Suprapubic skin (tissue), 4 donors: ENCODE results near the gene SORCS2.

Source experiments
- EP300 ChIP-seq: sonication (generic); formaldehyde crosslinking; IDR thresholded peaks from one replicate; pipeline ENCODE4 v1.6.1; 2017; ENCODE audit warnings: antibody characterized with exemption
- POLR2A ChIP-seq, 2 donors: fragments of 450-650 bp; IDR thresholded peaks; one replicate each; pipeline ENCODE4 v1.6.1; 2017; ENCODE audit warnings: antibody characterized with exemption in 2 of 2, mild to moderate bottlenecking in 2 of 2, moderate library complexity in 2 of 2
- POLR2AphosphoS5 ChIP-seq, 3 donors: sonication (generic); formaldehyde crosslinking; IDR thresholded peaks; one replicate each; pipeline ENCODE4 v1.6.1; 2017; ENCODE audit warnings: antibody characterized with exemption in 3 of 3
- TF ChIP-seq, protein P1 (sequence below), 2 donors: fragments of 200-600 bp in 1 of 2; fragments of 450-650 bp in 1 of 2; sonication (generic) in 1 of 2; IDR thresholded peaks; one replicate each; pipeline ENCODE4 v1.5.1; 2016 to 2019; ENCODE audit warnings: antibody characterized with exemption in 2 of 2, mild to moderate bottlenecking in 1 of 2, moderate library complexity in 1 of 2

DNA sequence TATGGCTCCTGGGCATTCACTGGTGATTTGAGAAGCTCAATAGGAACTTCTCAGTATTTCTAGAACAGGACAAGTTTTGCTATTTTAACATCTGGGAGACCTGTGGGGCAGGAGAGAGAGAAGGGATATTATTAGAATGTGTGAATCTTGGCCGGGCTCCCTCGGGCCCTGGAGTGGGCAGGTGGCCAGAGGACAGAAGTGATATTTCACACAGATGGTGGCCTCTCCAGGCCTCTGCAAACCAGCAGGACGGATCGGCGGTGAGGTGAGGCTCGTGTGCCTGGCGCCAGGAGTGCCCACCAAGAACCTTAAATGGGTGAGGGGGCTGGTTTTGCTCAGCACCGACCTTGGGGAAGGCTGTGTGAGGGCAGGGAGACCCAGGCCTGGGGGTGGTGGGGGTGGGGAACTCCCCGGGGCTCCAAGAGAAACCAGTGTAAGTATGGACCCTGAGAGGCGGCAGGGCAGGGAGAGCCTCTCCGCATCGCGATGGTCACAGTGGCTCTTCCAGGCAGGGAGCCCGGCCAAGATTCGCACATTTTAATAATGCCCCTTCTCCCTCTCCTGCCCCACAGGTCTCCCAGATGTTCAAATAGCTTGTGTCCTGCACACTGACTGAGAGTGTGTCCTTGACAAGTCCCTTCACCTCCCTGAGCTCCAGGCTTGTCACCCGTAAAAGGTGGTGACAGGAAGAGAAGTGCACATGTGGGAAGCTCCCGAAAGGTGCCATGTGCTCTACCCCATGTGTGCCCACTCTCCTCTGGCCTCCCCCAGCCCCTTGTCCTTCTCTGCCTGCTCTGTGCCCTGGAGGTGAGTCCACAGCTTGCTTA lies 64.9 kb downstream of the SORCS2 start:
- TF ChIP-seq, protein P1, sequence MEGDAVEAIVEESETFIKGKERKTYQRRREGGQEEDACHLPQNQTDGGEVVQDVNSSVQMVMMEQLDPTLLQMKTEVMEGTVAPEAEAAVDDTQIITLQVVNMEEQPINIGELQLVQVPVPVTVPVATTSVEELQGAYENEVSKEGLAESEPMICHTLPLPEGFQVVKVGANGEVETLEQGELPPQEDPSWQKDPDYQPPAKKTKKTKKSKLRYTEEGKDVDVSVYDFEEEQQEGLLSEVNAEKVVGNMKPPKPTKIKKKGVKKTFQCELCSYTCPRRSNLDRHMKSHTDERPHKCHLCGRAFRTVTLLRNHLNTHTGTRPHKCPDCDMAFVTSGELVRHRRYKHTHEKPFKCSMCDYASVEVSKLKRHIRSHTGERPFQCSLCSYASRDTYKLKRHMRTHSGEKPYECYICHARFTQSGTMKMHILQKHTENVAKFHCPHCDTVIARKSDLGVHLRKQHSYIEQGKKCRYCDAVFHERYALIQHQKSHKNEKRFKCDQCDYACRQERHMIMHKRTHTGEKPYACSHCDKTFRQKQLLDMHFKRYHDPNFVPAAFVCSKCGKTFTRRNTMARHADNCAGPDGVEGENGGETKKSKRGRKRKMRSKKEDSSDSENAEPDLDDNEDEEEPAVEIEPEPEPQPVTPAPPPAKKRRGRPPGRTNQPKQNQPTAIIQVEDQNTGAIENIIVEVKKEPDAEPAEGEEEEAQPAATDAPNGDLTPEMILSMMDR (IDR thresholded peaks at IDR 0.05) = no peak
- no peak for TF ChIP-seq EP300
- no peak for TF ChIP-seq POLR2AphosphoS5 (IDR thresholded peaks at IDR 0.05)
- TF ChIP-seq POLR2A (IDR thresholded peaks at IDR 0.05) = no peak
